IPS-18c (cell line): Measurements from ENCODE around the gene QPRT.
"Not testable (repeated sequence)": the region's sequence is repeated elsewhere in the genome, so short reads cannot be mapped to it uniquely, and the experiment has no call there.

Experiments
- H3K4me3 ChIP-seq: 2 replicates; pipeline ENCODE4 v1.7.0; 2013; ENCODE audit warnings: low read depth, mild to moderate bottlenecking, low read length, moderate library complexity; ENCODE audit not compliant: insufficient read depth
- H3K9me3 ChIP-seq: one replicate; pipeline ENCODE4 v1.6.1; 2013; ENCODE audit warnings: mild to moderate bottlenecking, low read length, moderate library complexity; ENCODE audit not compliant: control insufficient read depth, insufficient read depth

The QPRT gene

GRCh38 chr16:29700253-29700987 is 21.4 kb downstream of the QPRT start:
- H3K4me3 ChIP-seq = no peak overlapping the region
- peaks cover 10% of the 10 kb centered on the region for H3K9me3 ChIP-seq

DNA sequence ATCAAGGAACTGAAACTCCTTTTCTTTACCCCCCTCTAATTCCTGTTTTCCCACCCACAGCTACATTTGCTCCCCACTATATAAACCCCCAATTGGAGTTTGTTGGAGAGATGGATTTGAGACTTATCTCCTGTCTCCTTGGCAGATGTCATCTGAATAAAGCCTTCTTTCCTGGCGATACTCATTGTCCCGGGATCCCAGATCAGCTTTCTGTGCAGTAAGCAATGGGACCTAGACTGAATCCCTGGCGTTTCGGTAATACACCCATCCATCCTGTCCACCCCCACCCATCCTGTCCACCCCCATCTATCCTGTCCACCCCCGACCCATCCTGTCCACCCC is 22.2 kb downstream of the QPRT start:
- H3K4me3 ChIP-seq = no peak overlapping the region

DNA sequence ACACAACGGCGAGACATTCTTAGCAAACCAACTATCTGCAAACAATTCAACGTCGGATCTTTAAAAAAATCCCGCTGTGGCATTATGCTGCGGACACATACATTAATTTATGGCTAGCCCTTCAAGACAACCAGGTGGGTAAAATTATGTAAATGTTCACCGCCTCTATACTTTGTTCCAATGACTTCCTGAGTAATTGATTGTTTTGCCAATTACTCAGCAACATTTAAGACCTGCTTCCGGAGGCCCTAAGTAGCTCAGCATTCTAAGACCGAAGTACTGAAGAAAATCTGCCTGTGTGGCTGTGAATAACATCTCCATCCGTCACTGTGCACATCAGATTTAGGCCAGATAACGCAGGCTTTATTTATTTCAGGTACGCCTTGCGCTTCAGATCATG is 23.3 kb downstream of the QPRT start:
- Histone ChIP-seq H3K4me3 (no peak overlapping the region), H3K9me3 (peaks cover 10% of the 10 kb centered on the region)

More for the DNA sequence above, 22.2 kb downstream of the QPRT start:
- H3K9me3 ChIP-seq = peaks cover 10% of the 10 kb centered on the region

DNA sequence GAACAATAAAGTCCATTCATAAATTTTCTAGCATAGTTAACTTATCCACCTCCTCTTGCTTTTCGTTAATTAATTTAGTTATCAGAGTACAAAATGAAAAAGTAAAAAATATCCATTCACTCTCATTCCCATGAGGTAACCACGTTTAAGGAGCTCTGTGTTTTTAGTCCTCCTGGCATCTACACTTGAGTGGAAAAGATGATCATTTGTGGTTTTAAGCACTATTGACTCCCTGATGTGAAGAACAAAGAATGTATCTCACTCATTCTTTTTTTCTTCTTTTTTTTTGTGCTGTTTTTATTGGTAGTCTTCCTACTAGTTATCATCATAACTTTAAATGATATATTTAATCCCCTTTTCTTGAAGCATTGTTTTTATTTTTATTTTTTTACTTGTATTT is 26.1 kb downstream of the QPRT start:
- Histone ChIP-seq H3K4me3 (no peak overlapping the region), H3K9me3 (peaks cover 2% of the 10 kb centered on the region)

DNA sequence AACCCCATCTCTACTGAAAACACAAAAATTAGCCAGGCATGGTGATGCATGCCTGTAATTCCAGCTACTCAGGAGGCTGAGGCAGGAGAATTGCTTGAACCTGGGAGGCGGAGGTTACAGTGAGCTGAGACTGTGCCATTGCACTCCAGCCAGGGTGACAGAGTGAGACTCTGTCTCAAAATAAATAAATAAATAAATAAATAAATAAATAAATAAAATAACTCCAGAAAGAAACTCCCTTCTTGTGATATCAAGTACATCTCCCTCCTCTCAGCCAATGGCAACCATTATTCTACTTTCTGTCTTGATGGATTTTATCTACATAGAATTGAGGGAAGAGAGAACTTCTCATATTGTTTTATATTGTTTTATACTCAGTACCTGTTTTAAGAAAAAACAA is 28.2 kb downstream of the QPRT start:
- H3K9me3 ChIP-seq, H3K4me3 ChIP-seq: not testable (repeated sequence)

DNA sequence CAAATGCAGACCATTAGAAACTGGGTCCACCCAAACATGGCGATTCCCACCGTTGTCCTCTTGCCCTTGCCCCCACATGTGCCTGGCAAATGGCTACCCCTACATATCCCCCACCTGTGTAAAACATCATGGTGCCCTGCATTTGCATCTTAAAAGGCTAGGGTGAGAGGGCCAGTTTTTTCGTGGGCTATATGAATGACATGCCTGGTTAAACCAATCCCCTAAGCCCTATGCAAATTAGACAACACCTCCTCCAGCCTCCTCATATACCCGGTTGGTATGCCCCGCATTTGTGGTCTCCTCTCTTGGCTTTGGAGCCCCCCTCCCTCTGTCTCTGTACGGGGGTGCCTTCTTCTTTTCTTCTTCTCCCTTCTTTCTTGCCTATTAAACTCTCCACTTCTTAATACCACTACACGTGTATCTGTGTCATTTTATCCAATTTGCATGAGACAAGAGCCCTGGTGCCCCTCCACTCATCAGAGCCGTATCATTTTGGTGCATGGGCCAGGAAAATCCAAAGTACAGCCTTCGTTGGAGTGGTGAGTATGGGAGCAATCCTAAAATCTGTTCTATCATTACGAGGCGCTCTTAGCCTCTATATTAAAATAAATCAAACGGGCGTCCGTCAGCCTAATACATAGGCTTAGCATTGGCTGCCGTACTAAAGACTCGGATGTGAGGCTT is 30.1 kb downstream of the QPRT start:
- no peaks in the 10 kb centered on the region for H3K9me3 ChIP-seq
- H3K4me3 ChIP-seq = peak overlapping the region; percentile 66

GRCh38 chr16:29709657-29710056 is 30.7 kb downstream of the QPRT start:
- H3K9me3 ChIP-seq = not testable (repeated sequence)
- H3K4me3 ChIP-seq = peak overlapping the region; percentile 66

DNA sequence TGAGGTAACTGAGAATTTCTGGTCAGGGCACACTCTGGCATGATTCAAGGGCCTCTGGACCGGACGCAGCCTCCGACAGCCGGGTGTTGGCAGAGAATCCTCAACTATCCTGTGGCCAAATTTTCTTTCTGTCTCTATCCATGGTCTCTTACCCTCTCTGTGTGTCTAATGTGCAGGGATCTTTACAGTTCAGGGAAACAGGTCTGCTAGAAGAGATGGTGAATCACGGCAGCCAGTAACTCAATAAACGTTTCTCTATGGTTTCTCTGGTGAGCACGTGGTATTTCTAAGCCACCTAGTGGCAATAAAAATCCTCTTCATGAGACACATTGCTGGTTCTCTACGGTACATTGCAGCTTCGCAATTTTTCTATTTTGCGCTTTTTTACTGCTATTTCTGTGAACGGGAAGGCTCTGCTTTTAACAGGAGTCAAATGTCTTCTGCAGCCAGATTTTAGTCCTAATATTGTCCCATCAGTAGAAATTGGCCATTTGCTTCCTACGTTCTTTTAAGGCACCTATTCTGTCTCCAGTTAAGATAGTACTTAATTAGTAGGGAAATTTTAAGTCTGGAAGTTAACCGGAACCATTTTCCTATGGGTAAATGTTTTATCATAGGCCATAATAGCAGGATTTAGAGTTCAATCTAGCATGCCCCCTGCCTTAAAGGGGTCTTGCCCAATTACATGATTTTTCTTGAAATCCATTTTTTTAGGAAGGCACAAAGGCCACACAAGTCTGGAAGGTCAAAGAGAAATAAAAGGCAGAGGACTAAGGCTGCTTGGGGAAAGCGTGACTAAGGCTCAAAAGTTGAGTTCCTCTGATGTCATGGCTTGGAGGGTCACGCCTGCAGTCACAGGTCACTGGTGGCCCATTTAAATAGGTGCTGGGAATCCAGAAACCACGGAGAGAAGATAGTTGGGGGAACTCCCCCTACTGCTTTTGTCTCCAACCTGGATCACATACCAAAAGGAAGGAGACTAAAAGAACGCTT is 31.5 kb downstream of the QPRT start:
- Histone ChIP-seq H3K4me3 (peak overlapping the region; percentile 66), H3K9me3 (no peaks in the 10 kb centered on the region)

DNA sequence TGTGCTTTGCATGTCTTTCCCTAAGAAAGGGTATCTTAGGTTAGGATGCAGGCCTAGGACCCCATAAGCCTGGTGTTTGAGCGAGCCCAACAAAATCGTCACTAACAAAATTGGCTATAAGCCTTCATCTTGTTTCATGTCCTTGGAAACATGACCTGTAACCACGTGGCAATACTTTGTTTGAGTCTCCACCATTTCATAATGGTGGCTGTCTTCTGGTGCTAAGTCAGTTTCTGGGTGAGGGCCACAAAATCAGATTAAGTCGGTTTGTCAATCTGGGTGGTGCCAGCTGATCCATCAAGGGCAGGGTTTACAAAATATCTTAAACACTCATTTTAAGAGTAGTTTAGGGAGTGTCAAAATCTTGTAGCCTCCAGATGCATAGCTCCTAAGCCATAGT is 33.8 kb downstream of the QPRT start:
- no peak overlapping the region for H3K4me3 ChIP-seq
- peaks cover 2% of the 10 kb centered on the region for H3K9me3 ChIP-seq

- no peak overlapping the region for H3K4me3 ChIP-seq
- peaks cover 2% of the 10 kb centered on the region for H3K9me3 ChIP-seq
These were observed 35.4 kb downstream of the QPRT start for GRCh38 chr16:29714396-29714795.

DNA sequence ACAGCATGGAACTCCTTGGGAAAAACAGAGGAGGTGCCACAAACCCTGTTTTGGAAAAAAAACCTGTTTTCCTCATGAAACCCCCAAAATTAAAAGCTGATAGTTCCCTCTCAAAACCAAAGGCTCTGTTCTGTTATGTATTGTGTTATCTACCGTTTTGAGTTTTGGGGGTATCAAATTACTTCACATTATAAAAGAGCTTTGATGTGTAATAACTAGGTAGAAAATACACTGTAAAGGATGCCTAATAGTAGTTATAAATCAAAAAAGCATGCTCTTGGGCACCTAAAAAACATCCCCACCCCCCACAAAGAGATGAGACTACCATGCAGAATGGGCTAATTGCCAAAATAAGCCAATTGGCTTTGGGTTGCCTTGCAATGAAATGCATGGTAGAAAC is 36.0 kb downstream of the QPRT start:
- Histone ChIP-seq H3K9me3 (peaks cover 2% of the 10 kb centered on the region), H3K4me3 (no peak overlapping the region)

- Histone ChIP-seq H3K9me3 (peaks cover 2% of the 10 kb centered on the region), H3K4me3 (no peak overlapping the region)
These were observed 38.1 kb downstream of the QPRT start for GRCh38 chr16:29717113-29717512.

DNA sequence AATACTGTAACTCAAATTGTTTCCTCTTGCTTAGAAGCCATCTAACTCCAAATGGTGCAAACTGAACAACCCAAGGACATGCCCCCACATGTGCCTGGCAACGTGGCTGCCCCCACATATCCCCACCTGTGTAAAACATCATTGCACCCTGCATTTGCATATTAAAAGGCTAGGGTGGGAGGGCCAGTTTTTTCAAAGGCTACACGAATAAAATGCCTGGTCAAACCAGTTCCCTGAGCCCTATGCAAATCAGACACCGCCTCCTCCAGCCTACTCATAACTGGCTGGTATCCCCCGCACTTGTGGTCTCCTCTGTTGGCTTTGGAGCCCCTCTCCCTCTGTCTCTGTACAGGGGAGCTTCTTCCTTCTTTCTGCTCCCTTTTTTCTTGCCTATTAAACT is 40.1 kb downstream of the QPRT start:
- Histone ChIP-seq H3K4me3 (no peak overlapping the region), H3K9me3 (peaks cover 2% of the 10 kb centered on the region)

DNA sequence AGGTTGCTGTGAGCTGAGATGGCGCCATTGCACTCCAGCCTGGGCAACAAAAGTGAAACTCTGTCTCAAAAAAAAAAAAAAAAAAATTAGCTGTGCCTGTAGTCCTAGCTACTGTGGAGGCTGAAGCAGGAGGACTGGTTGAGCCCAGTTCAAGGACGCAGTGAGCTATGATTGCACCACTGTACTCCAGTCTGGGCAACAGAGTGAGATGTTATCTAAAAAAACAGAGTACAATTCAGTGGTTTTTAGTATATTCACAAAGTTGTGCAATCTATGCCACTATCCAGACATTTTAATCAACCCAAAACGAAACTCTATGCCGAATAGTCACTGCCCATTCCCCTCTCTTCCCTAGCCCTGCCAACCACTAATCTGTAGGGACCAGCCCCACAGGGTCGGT is 41.7 kb downstream of the QPRT start:
- H3K4me3 ChIP-seq = no peak overlapping the region
- H3K9me3 ChIP-seq = peaks cover 2% of the 10 kb centered on the region

GRCh38 chr16:29721167-29721879 is 42.3 kb downstream of the QPRT start:
- H3K9me3 ChIP-seq, H3K4me3 ChIP-seq: not testable (repeated sequence)

DNA sequence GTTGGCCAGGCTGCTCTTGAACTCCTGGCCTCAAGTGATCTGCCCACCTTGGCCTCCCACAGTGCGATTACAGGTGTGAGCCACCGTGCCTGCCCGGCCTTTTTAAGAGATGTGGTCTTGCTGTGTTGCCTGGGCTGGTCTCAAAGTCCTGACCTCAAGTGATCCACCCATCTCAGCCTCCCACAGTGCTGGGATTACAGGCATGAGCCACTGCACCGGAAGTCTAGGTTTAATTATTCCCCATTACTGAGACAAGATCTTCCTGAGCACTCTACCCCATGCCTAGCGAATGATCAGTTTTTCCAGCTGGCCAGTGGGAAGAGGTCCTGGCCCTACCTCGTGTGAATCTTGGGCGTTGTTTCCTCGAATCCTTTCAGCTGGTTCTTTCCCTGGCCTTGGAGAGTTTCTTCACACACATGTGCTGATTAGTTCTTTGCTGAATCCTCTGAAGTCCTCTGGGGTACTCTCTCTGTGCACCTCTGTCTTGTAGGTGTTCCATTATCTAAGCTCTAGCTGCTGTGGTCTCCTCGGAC is 47.9 kb downstream of the QPRT start:
- no peaks in the 10 kb centered on the region for H3K9me3 ChIP-seq

GRCh38 chr16:29727452-29727851 is 48.5 kb downstream of the QPRT start:
- no peaks in the 10 kb centered on the region for H3K9me3 ChIP-seq
- H3K4me3 ChIP-seq = no peak overlapping the region

More for the DNA sequence above, 47.9 kb downstream of the QPRT start:
- H3K4me3 ChIP-seq = no peak overlapping the region
